ENCODE data around the gene SCYGR1. TPM values are rescaled to one million over a fixed set of nuclear protein-coding genes. Genes with fewer than 3 reads are reported as not detected.
"Not testable (repeated sequence)": the region's sequence is repeated elsewhere in the genome, so short reads cannot be mapped to it uniquely, and the experiment has no call there.

SCYGR1 gene
- total RNA-seq, 1 experiment from 2014 or later = not detected

- peaks cover 26% of the 10 kb centered on the region for H3K4me1 ChIP-seq (ENCODE audit: insufficient read depth, low read length)
- H4K20me1 ChIP-seq (ENCODE audit: low read length) = no peaks in the 10 kb centered on the region
- ChIA-PET CTCF (no interaction called here), POLR2A (ENCODE audit: unreplicated experiment) (interaction anchor here (0.6 kb wide), 1 partner anchor 16 kb away, joined by 5 read pairs; no protein-coding TSS in a partner anchor)
- no peak for TF ChIP-seq EZH2 (IDR thresholded peaks at IDR 0.05; ENCODE audit: low read length, unreplicated experiment)
- TF ChIP-seq, protein P1, sequence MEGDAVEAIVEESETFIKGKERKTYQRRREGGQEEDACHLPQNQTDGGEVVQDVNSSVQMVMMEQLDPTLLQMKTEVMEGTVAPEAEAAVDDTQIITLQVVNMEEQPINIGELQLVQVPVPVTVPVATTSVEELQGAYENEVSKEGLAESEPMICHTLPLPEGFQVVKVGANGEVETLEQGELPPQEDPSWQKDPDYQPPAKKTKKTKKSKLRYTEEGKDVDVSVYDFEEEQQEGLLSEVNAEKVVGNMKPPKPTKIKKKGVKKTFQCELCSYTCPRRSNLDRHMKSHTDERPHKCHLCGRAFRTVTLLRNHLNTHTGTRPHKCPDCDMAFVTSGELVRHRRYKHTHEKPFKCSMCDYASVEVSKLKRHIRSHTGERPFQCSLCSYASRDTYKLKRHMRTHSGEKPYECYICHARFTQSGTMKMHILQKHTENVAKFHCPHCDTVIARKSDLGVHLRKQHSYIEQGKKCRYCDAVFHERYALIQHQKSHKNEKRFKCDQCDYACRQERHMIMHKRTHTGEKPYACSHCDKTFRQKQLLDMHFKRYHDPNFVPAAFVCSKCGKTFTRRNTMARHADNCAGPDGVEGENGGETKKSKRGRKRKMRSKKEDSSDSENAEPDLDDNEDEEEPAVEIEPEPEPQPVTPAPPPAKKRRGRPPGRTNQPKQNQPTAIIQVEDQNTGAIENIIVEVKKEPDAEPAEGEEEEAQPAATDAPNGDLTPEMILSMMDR (conservative IDR thresholded peaks at IDR 0.05; ENCODE audit: low read depth, low read length) = no peak
- TF ChIP-seq EZH2phosphoT487 (IDR thresholded peaks at IDR 0.05; ENCODE audit: borderline replicate concordance, low read length) = no peak
- H3K4me3 ChIP-seq (ENCODE audit: low read length) = no peak overlapping the region
- no peak overlapping the region for H3K9ac ChIP-seq (ENCODE audit: low read length)
- no peaks in the 10 kb centered on the region for H3K36me3 ChIP-seq (ENCODE audit: low read depth, low read length)
- no peak for DNase-seq
- H3K4me2 ChIP-seq (ENCODE audit: low read length) = peak overlapping the region; percentile 50
- BruUV-seq (replicated peaks) = no TSS peak
- H3K79me2 ChIP-seq (ENCODE audit: low read length) = no peaks in the 10 kb centered on the region
- H3K9me3 ChIP-seq (ENCODE audit: low read length) = no peaks in the 10 kb centered on the region
- H3F3A ChIP-seq (ENCODE audit: low read length, unreplicated experiment) = no peaks in the 10 kb centered on the region
- H3K27me3 ChIP-seq (ENCODE audit: low read length) = no peaks in the 10 kb centered on the region
- H3K9me2 ChIP-seq (replicated peaks; ENCODE audit: low read length) = no peaks in the 10 kb centered on the region
- H2AFZ ChIP-seq (ENCODE audit: low read length) = 0 out of 2 replicates have a peak overlapping the region, but pooled peaks have one; percentile 27
- H3K27ac ChIP-seq (ENCODE audit: low read length) = peak overlapping the region; percentile 62
- intact Hi-C loops (cut with micrococcal nuclease) = no loop called here
- ATAC-seq = no peak
Measured at GRCh38 chr2:227367427-227367795, 20.3 kb downstream of the SCYGR1 start.

GRCh38 chr2:227366769-227367426 lies 20.9 kb downstream of the SCYGR1 start:
- intact Hi-C loops (cut with micrococcal nuclease) = no loop called here
- H3K9me3 ChIP-seq (ENCODE audit: low read length) = no peaks in the 10 kb centered on the region
- peaks cover 26% of the 10 kb centered on the region for H3K4me1 ChIP-seq (ENCODE audit: insufficient read depth, low read length)
- no peaks in the 10 kb centered on the region for H3K36me3 ChIP-seq (ENCODE audit: low read depth, low read length)
- no peaks in the 10 kb centered on the region for H3K9me2 ChIP-seq (replicated peaks; ENCODE audit: low read length)
- DNase-seq = peak; percentile 81
- H3K27me3 ChIP-seq (ENCODE audit: low read length) = no peaks in the 10 kb centered on the region
- H3K4me3 ChIP-seq (ENCODE audit: low read length) = no peak overlapping the region
- H2AFZ ChIP-seq (ENCODE audit: low read length) = 0 out of 2 replicates have a peak overlapping the region, but pooled peaks have one; percentile 27
- TF ChIP-seq, protein P1 (conservative IDR thresholded peaks at IDR 0.05; ENCODE audit: low read depth, low read length) = no peak
- TF ChIP-seq EZH2phosphoT487 (IDR thresholded peaks at IDR 0.05; ENCODE audit: borderline replicate concordance, low read length) (no peak), EZH2 (IDR thresholded peaks at IDR 0.05; ENCODE audit: low read length, unreplicated experiment) (no peak)
- ChIA-PET POLR2A (ENCODE audit: unreplicated experiment) (interaction anchor here (0.6 kb wide), 1 partner anchor 16 kb away, joined by 5 read pairs; no protein-coding TSS in a partner anchor), CTCF (no interaction called here)
- peak overlapping the region; percentile 62 for H3K27ac ChIP-seq (ENCODE audit: low read length)
- H3K9ac ChIP-seq (ENCODE audit: low read length) = no peak overlapping the region
- no TSS peak for BruUV-seq (replicated peaks)
- no peaks in the 10 kb centered on the region for H3K79me2 ChIP-seq (ENCODE audit: low read length)
- no peaks in the 10 kb centered on the region for H4K20me1 ChIP-seq (ENCODE audit: low read length)
- H3K4me2 ChIP-seq (ENCODE audit: low read length) = peak overlapping the region; percentile 50
- ATAC-seq = peak; percentile 87
- no peaks in the 10 kb centered on the region for H3F3A ChIP-seq (ENCODE audit: low read length, unreplicated experiment)

GRCh38 chr2:227365833-227366232 lies 21.9 kb downstream of the SCYGR1 start:
- intact Hi-C loops (cut with micrococcal nuclease) = no loop called here
- CTCF ChIA-PET = no interaction called here
- no peak overlapping the region for H3K27ac ChIP-seq (ENCODE audit: low read length)
- DNase-seq (no peak), ATAC-seq (no peak)
- no peaks in the 10 kb centered on the region for H4K20me1 ChIP-seq (ENCODE audit: low read length)
- no peaks in the 10 kb centered on the region for H3F3A ChIP-seq (ENCODE audit: low read length, unreplicated experiment)
- no peak overlapping the region for H3K4me3 ChIP-seq (ENCODE audit: low read length)
- no peak overlapping the region for H2AFZ ChIP-seq (ENCODE audit: low read length)
- no TSS peak for BruUV-seq (replicated peaks)
- no peaks in the 10 kb centered on the region for H3K36me3 ChIP-seq (ENCODE audit: low read depth, low read length)
- no peaks in the 10 kb centered on the region for H3K79me2 ChIP-seq (ENCODE audit: low read length)
- peaks cover 18% of the 10 kb centered on the region for H3K4me1 ChIP-seq (ENCODE audit: insufficient read depth, low read length)
- no peak for TF ChIP-seq EZH2phosphoT487 (IDR thresholded peaks at IDR 0.05; ENCODE audit: borderline replicate concordance, low read length)
- no peak overlapping the region for H3K4me2 ChIP-seq (ENCODE audit: low read length)
- POLR2A ChIA-PET (ENCODE audit: unreplicated experiment) = no interaction called here
- no peaks in the 10 kb centered on the region for H3K9me2 ChIP-seq (replicated peaks; ENCODE audit: low read length)
- H3K9ac ChIP-seq (ENCODE audit: low read length) = no peak overlapping the region
- H3K9me3 ChIP-seq (ENCODE audit: low read length) = no peaks in the 10 kb centered on the region
- no peaks in the 10 kb centered on the region for H3K27me3 ChIP-seq (ENCODE audit: low read length)

GRCh38 chr2:227364585-227365263 lies 23.0 kb downstream of the SCYGR1 start:
- H3K9me2 ChIP-seq (replicated peaks; ENCODE audit: low read length); H3K79me2 ChIP-seq (ENCODE audit: low read length); POLR2A ChIA-PET (ENCODE audit: unreplicated experiment); H3K4me2 ChIP-seq (ENCODE audit: low read length); H3K4me3 ChIP-seq (ENCODE audit: low read length); H3K9me3 ChIP-seq (ENCODE audit: low read length); ATAC-seq; H2AFZ ChIP-seq (ENCODE audit: low read length); CTCF ChIA-PET; H3F3A ChIP-seq (ENCODE audit: low read length, unreplicated experiment); H3K27me3 ChIP-seq (ENCODE audit: low read length); H3K9ac ChIP-seq (ENCODE audit: low read length); DNase-seq; H3K27ac ChIP-seq (ENCODE audit: low read length); H3K36me3 ChIP-seq (ENCODE audit: low read depth, low read length); H4K20me1 ChIP-seq (ENCODE audit: low read length); intact Hi-C loops (cut with micrococcal nuclease); BruUV-seq (replicated peaks): not testable (repeated sequence)
- peaks cover 13% of the 10 kb centered on the region for H3K4me1 ChIP-seq (ENCODE audit: insufficient read depth, low read length)

Measured in PC-3 (cell line).